Trophoblast cell (in vitro differentiated cells and primary cell): ENCODE results near the gene CDR2.

ENCODE experiments used
- DNase-seq, 2 donors: peaks; one replicate each; pipeline ENCODE4 v3.0.0-alpha.2; 2016
- H2AFZ ChIP-seq: 2 replicates; pipeline ENCODE4 v1.6.1; 2013; ENCODE audit warnings: low read length, moderate library complexity, mild to moderate bottlenecking; ENCODE audit not compliant: insufficient read depth, poor library complexity
- H2AK5ac ChIP-seq: 2 replicates; pipeline ENCODE4 v1.6.1; 2013; ENCODE audit warnings: mild to moderate bottlenecking, low read length
- H2BK120ac ChIP-seq: 2 replicates; pipeline ENCODE4 v1.6.1; 2013; ENCODE audit warnings: low read length, mild to moderate bottlenecking, moderate library complexity; ENCODE audit not compliant: insufficient read depth, poor library complexity
- H2BK12ac ChIP-seq: 2 replicates; pipeline ENCODE4 v1.6.1; 2013; ENCODE audit warnings: mild to moderate bottlenecking, low read length, moderate library complexity
- H2BK5ac ChIP-seq: 2 replicates; pipeline ENCODE4 v1.6.1; 2013; ENCODE audit warnings: low read length, low read depth, moderate library complexity, mild to moderate bottlenecking; ENCODE audit not compliant: poor library complexity
- H3K14ac ChIP-seq: 2 replicates; pipeline ENCODE4 v1.6.1; 2013; ENCODE audit warnings: mild to moderate bottlenecking, low read length
- H3K18ac ChIP-seq: 2 replicates; pipeline ENCODE4 v1.6.1; 2013; ENCODE audit warnings: mild to moderate bottlenecking, low read length
- H3K23ac ChIP-seq: 2 replicates; pipeline ENCODE4 v1.6.1; 2013; ENCODE audit warnings: low read length
- H3K27ac ChIP-seq: 2 replicates; pipeline ENCODE4 v1.5.1; 2013; ENCODE audit warnings: low read depth, mild to moderate bottlenecking, inconsistent platforms, low read length, moderate library complexity
- H3K27me3 ChIP-seq: 2 replicates; pipeline ENCODE4 v1.6.1; 2013; ENCODE audit warnings: inconsistent platforms, mild to moderate bottlenecking, low read length, moderate library complexity; ENCODE audit not compliant: insufficient read depth
- H3K36me3 ChIP-seq, 2 experiments: 1 replicate in 1 of 2; 2 replicates in 1 of 2; pipeline ENCODE4 v1.6.1; 2013; ENCODE audit warnings: low read length in 2 of 2, mild to moderate bottlenecking in 2 of 2, moderate library complexity in 1 of 2; ENCODE audit not compliant: insufficient read depth in 2 of 2, control insufficient read depth in 1 of 2
- H3K4ac ChIP-seq: 2 replicates; pipeline ENCODE4 v1.6.1; 2013; ENCODE audit warnings: low read depth, mild to moderate bottlenecking, low read length, moderate library complexity
- H3K4me1 ChIP-seq, 2 experiments: 1 replicate in 1 of 2; 2 replicates in 1 of 2; pipeline ENCODE4 v1.6.1; 2013; ENCODE audit warnings: low read length in 2 of 2, mild to moderate bottlenecking in 2 of 2, moderate library complexity in 1 of 2; ENCODE audit not compliant: insufficient read depth in 2 of 2, control insufficient read depth in 1 of 2
- H3K4me2 ChIP-seq: 2 replicates; pipeline ENCODE4 v1.6.1; 2013; ENCODE audit warnings: inconsistent platforms, mild to moderate bottlenecking, low read length, moderate library complexity
- H3K4me3 ChIP-seq: 2 replicates; pipeline ENCODE4 v1.5.1; 2013; ENCODE audit warnings: mild to moderate bottlenecking, low read depth, low read length, inconsistent platforms
- H3K79me1 ChIP-seq: one replicate; pipeline ENCODE4 v1.6.1; 2013; ENCODE audit warnings: low read length
- H3K79me2 ChIP-seq: 2 replicates; pipeline ENCODE4 v1.6.1; 2013; ENCODE audit warnings: low read length, mild to moderate bottlenecking; ENCODE audit not compliant: control insufficient read depth, insufficient read depth, poor library complexity
- H3K9ac ChIP-seq: 2 replicates; pipeline ENCODE4 v1.6.1; 2013; ENCODE audit warnings: mild to moderate bottlenecking, low read length
- H3K9me3 ChIP-seq: 2 replicates; pipeline ENCODE4 v1.6.1; 2013; ENCODE audit warnings: low read depth, mild to moderate bottlenecking, control low read depth, inconsistent platforms, low read length; ENCODE audit not compliant: insufficient read depth
- H4K12ac ChIP-seq: 2 replicates; pipeline ENCODE4 v1.6.1; 2013; ENCODE audit warnings: low read depth, mild to moderate bottlenecking, low read length, moderate library complexity
- H4K8ac ChIP-seq: 2 replicates; pipeline ENCODE4 v1.6.1; 2013; ENCODE audit warnings: low read depth, mild to moderate bottlenecking, low read length, moderate library complexity
- H4K91ac ChIP-seq: one replicate; pipeline ENCODE4 v1.6.1; 2013; ENCODE audit warnings: low read depth, mild to moderate bottlenecking, low read length, moderate library complexity
- WGBS: extraction: QIAGEN DNeasy Blood & Tissue Kit; methylation state at CpG from one replicate; pipeline ENCODE4 v1.1.7; 2013; ENCODE audit warnings: missing lambda C conversion rate; ENCODE audit not compliant: insufficient read length, insufficient coverage; ENCODE audit errors: extremely low coverage; 5-methylcytosine and 5-hydroxymethylcytosine counted together

CDR2 gene

DNA sequence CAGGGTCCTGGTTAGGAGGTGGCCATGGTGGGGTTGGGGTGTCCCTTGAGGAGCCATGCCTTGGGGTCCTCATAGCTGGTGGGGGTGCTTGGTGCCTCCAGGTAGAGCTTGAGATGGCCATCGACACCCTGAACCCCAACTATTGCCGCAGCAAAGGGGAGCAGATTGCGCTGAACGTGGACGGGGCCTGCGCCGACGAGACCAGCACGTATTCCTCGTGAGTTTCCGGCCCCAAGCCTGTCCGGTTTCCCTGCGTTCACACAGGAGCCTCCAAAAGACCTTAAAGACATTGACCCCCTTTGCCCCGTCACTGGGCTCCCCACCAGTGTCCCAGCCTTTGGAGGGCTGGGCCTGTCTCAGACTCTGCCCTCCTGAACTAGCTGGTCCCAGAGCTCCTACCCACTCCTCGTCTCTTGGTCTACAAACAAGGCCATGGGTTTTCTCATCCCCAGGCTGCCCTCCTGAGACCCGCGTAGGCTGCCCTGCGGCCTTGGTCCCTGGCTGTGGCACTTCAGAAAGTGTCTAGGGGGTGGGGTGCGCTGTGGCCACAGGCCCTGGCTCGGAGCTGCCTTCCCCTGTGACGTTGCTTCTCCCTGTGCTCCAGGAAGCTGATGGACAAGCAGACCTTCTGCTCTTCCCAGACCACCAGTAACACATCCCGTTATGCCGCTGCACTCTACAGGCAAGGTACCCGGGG is 65.4 kb downstream of the CDR2 start:
- no peak overlapping the region for H3K27ac ChIP-seq
- H2BK120ac ChIP-seq: no peak overlapping the region
- no peak overlapping the region for H3K4me2 ChIP-seq
- peaks cover 56% of the 10 kb centered on the region in 2 experiments for H3K36me3 ChIP-seq
- H3K27me3 ChIP-seq: no peaks in the 10 kb centered on the region
- H3K23ac ChIP-seq: no peak overlapping the region
- no peak overlapping the region for H2AK5ac ChIP-seq
- H2BK5ac ChIP-seq: no peak overlapping the region
- H3K79me1 ChIP-seq: no peaks in the 10 kb centered on the region
- H3K18ac ChIP-seq: no peak overlapping the region
- no peaks in the 10 kb centered on the region for H3K79me2 ChIP-seq
- no peak overlapping the region for H3K14ac ChIP-seq
- no peak overlapping the region for H2AFZ ChIP-seq
- H3K4ac ChIP-seq: no peak overlapping the region
- no CpG with 5 or more reads among the region's 24 CpGs for WGBS
- no peak overlapping the region for H2BK12ac ChIP-seq
- peaks cover 4% of the 10 kb centered on the region for H3K9me3 ChIP-seq
- no peaks in the 10 kb centered on the region for H3K4me1 ChIP-seq
- no peak overlapping the region for H3K9ac ChIP-seq
- H3K4me3 ChIP-seq: no peak overlapping the region
- no peak overlapping the region for H4K12ac ChIP-seq
- no peak overlapping the region for H4K91ac ChIP-seq
- no peak overlapping the region for H4K8ac ChIP-seq
- no peak for DNase-seq

DNA sequence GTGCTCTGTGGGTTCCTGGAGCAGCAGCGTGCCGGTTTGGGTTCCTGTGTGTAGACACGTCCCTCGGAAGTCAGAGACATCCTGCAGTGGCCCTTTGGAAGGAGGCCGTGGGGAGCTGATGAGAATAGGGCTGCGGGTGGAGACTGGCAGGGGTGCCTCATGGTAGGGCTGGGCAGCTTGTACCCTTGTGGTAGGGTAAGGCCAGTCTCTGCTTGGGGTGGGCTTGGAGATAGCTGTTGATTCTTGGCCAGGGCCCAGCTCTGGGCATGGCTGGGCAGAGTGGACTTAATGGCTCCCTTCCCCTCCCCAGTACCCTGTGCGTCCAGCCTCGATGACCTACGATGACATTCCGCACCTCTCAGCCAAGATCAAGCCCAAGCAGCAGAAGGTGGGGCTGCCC is 66.6 kb downstream of the CDR2 start:
- Histone ChIP-seq H3K9ac (no peak overlapping the region), H3K4ac (no peak overlapping the region), H3K9me3 (peaks cover 4% of the 10 kb centered on the region), H3K79me1 (no peaks in the 10 kb centered on the region), H2BK12ac (no peak overlapping the region), H2AK5ac (no peak overlapping the region), H4K12ac (no peak overlapping the region), H4K8ac (no peak overlapping the region), H3K27me3 (no peaks in the 10 kb centered on the region), H3K36me3 (peaks cover 50 to 52% of the 10 kb centered on the region in 2 experiments), H3K4me3 (no peak overlapping the region), H2BK5ac (no peak overlapping the region), H3K23ac (no peak overlapping the region), H2BK120ac (no peak overlapping the region), H3K18ac (no peak overlapping the region), H3K79me2 (no peaks in the 10 kb centered on the region), H3K27ac (no peak overlapping the region), H4K91ac (no peak overlapping the region), H3K14ac (no peak overlapping the region), H2AFZ (no peak overlapping the region), H3K4me1 (no peaks in the 10 kb centered on the region), H3K4me2 (no peak overlapping the region)
- no CpG with 5 or more reads among the region's 10 CpGs for WGBS
- DNase-seq: no peak

DNA sequence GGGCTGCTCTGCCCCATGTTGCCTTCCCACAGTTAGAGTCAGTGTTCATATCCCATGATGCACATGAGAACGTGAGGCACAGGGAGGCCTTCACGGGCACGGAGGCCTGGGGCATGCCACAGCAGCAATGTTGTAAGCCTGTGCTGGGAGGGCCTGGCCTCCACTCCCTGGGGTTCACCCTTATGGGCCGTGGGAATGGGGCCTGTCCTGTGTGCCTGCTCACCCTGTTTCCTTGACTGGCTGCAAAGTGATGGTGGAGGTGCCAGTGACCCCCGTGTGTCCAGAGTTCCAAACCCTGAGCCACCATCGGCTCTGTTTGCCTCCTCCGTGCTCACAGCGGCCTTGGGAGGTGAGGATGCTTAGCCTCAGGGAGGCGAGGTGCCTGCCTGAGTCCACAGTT is 67.6 kb downstream of the CDR2 start:
- no peak overlapping the region for H2AK5ac ChIP-seq
- no peak overlapping the region for H3K4ac ChIP-seq
- H2BK12ac ChIP-seq: no peak overlapping the region
- no peak overlapping the region for H3K4me2 ChIP-seq
- no peak overlapping the region for H3K27ac ChIP-seq
- H4K91ac ChIP-seq: no peak overlapping the region
- no peak overlapping the region for H4K8ac ChIP-seq
- no CpG with 5 or more reads among the region's 9 CpGs for WGBS
- no peak overlapping the region for H4K12ac ChIP-seq
- no peaks in the 10 kb centered on the region for H3K4me1 ChIP-seq
- no peak overlapping the region for H3K14ac ChIP-seq
- H2AFZ ChIP-seq: no peak overlapping the region
- H2BK5ac ChIP-seq: no peak overlapping the region
- H2BK120ac ChIP-seq: no peak overlapping the region
- H3K18ac ChIP-seq: peak overlapping the region; percentile 6
- no peak overlapping the region for H3K4me3 ChIP-seq
- H3K23ac ChIP-seq: no peak overlapping the region
- no peaks in the 10 kb centered on the region for H3K79me2 ChIP-seq
- no peaks in the 10 kb centered on the region for H3K79me1 ChIP-seq
- peaks cover 50 to 51% of the 10 kb centered on the region in 2 experiments for H3K36me3 ChIP-seq
- no peak overlapping the region for H3K9ac ChIP-seq
- DNase-seq: no peak
- H3K9me3 ChIP-seq: peaks cover 4% of the 10 kb centered on the region
- H3K27me3 ChIP-seq: no peaks in the 10 kb centered on the region

DNA sequence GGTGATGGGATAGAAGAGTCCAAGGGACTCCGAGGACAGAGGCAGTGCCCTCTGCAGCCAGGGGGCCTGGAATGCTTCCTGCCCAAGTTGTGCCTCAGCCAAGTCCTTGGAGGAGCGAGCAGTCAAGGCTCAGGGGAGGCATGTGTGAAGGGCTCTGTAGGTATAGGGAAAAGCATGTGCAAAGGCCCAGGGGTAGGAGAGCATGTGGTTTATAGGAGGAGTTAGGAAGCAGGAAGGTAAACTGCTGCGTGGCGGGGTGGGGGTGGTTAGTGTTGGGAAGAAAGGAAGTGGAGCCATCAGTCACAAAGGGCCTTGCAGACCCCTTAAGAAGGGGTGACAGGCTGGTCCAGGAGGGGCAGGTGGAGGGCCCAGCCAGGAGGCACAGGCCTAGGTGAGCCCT is 70.0 kb downstream of the CDR2 start:
- Histone ChIP-seq H3K4ac (no peak overlapping the region), H3K4me1 (no peaks in the 10 kb centered on the region), H3K9me3 (peaks cover 4% of the 10 kb centered on the region), H3K9ac (no peak overlapping the region), H3K18ac (no peak overlapping the region), H4K8ac (no peak overlapping the region), H3K36me3 (peaks cover 43 to 45% of the 10 kb centered on the region in 2 experiments), H3K4me3 (no peak overlapping the region), H3K27ac (no peak overlapping the region), H2BK12ac (no peak overlapping the region), H3K4me2 (no peak overlapping the region), H3K79me2 (no peaks in the 10 kb centered on the region), H3K14ac (no peak overlapping the region), H2AK5ac (no peak overlapping the region), H3K79me1 (no peaks in the 10 kb centered on the region), H2AFZ (no peak overlapping the region), H4K91ac (no peak overlapping the region), H2BK120ac (no peak overlapping the region), H2BK5ac (no peak overlapping the region), H3K27me3 (no peaks in the 10 kb centered on the region), H4K12ac (no peak overlapping the region), H3K23ac (no peak overlapping the region)
- no peak for DNase-seq
- no CpG with 5 or more reads among the region's 4 CpGs for WGBS
